ENCODE measurements around the gene SHOC1. TPM values are rescaled to one million over a fixed set of nuclear protein-coding genes. Genes with fewer than 3 reads are reported as not detected.

SHOC1 gene
- not detected for total RNA-seq (2021; fragmentation: NEBNext Ultra II Directional; extraction: Animal tissue kit (Norgen Biotek cat#: 25700))
- long read RNA-seq, partial matches to known transcripts, result 0 of 1 reads
- long read RNA-seq, other reads (novel, unspliced or antisense), result 1 of 1 reads

- no peak for TF ChIP-seq CTCF (IDR thresholded peaks at IDR 0.05)
- H3K4me3 Mint-ChIP-seq, result no peak within 1 kb of the TSS
- no peaks in the 10 kb centered on the region for H3K36me3 Mint-ChIP-seq (ENCODE audit: low read depth)
- peaks cover 6% of the 10 kb centered on the region; the same call in 1 of the 2 replicates for H3K4me1 Mint-ChIP-seq (ENCODE audit: low read depth)
- no peak within 1 kb of the TSS for H3K27ac Mint-ChIP-seq
- no peak for DNase-seq
- H3K27me3 Mint-ChIP-seq (ENCODE audit: insufficient read depth), result no peaks in the 10 kb centered on the region; the same call in 1 of the 2 replicates
- no peaks in the 10 kb centered on the region for H3K9me3 Mint-ChIP-seq
Measured at GRCh38 chr9:111794835-111795556, at the start of gene SHOC1. Gene SHOC1, minus strand, starts transcription at chr9:111794937. Its CDS starts 3,519 bp downstream, at chr9:111791418.

GRCh38 chr9:111843971-111844370, 49.2 kb upstream of the SHOC1 start:
- no peak for TF ChIP-seq CTCF (IDR thresholded peaks at IDR 0.05)
- H3K36me3 Mint-ChIP-seq (ENCODE audit: low read depth), result no peaks in the 10 kb centered on the region
- H3K27me3 Mint-ChIP-seq (ENCODE audit: insufficient read depth), result no peaks in the 10 kb centered on the region
- no peak for DNase-seq
- H3K4me3 Mint-ChIP-seq, result no peak overlapping the region
- no peaks in the 10 kb centered on the region for H3K9me3 Mint-ChIP-seq
- H3K4me1 Mint-ChIP-seq (ENCODE audit: low read depth), result peaks cover 18% of the 10 kb centered on the region
- no peak overlapping the region for H3K27ac Mint-ChIP-seq

GRCh38 chr9:111842313-111842712, 47.6 kb upstream of the SHOC1 start:
- no peaks in the 10 kb centered on the region for H3K36me3 Mint-ChIP-seq (ENCODE audit: low read depth)
- H3K4me1 Mint-ChIP-seq (ENCODE audit: low read depth), result peaks cover 26% of the 10 kb centered on the region
- no peak overlapping the region for H3K4me3 Mint-ChIP-seq
- H3K27ac Mint-ChIP-seq, result no peak overlapping the region
- no peaks in the 10 kb centered on the region for H3K27me3 Mint-ChIP-seq (ENCODE audit: insufficient read depth)
- no peaks in the 10 kb centered on the region for H3K9me3 Mint-ChIP-seq
- no peak for TF ChIP-seq CTCF (IDR thresholded peaks at IDR 0.05)
- no peak for DNase-seq

- no peak for DNase-seq
- H3K9me3 Mint-ChIP-seq, result no peaks in the 10 kb centered on the region
Measured at GRCh38 chr9:111840442-111840841, 45.7 kb upstream of the SHOC1 start.

GRCh38 chr9:111839987-111840386, 45.2 kb upstream of the SHOC1 start:
- peaks cover 26% of the 10 kb centered on the region for H3K4me1 Mint-ChIP-seq (ENCODE audit: low read depth)
- H3K4me3 Mint-ChIP-seq, result no peak overlapping the region; the same call in 1 of the 2 replicates
- DNase-seq, result peak; percentile 51
- TF ChIP-seq CTCF (IDR thresholded peaks at IDR 0.05), result no peak
- 0 out of 2 replicates have a peak, but pooled peaks cover 3% of the 10 kb centered on the region for H3K36me3 Mint-ChIP-seq (ENCODE audit: low read depth)
- no peak overlapping the region for H3K27ac Mint-ChIP-seq
- no peaks in the 10 kb centered on the region for H3K27me3 Mint-ChIP-seq (ENCODE audit: insufficient read depth)
- H3K9me3 Mint-ChIP-seq, result no peaks in the 10 kb centered on the region

More at GRCh38 chr9:111840442-111840841, 45.7 kb upstream of the SHOC1 start:
- H3K4me3 Mint-ChIP-seq, result no peak overlapping the region
- no peaks in the 10 kb centered on the region for H3K36me3 Mint-ChIP-seq (ENCODE audit: low read depth)
- no peaks in the 10 kb centered on the region for H3K27me3 Mint-ChIP-seq (ENCODE audit: insufficient read depth)
- no peak overlapping the region for H3K27ac Mint-ChIP-seq
- H3K4me1 Mint-ChIP-seq (ENCODE audit: low read depth), result peaks cover 26% of the 10 kb centered on the region
- no peak for TF ChIP-seq CTCF (IDR thresholded peaks at IDR 0.05)

Data from HFFc6 (cell line).